ENCODE measurements around the gene PTPN23.

Gene PTPN23

DNA sequence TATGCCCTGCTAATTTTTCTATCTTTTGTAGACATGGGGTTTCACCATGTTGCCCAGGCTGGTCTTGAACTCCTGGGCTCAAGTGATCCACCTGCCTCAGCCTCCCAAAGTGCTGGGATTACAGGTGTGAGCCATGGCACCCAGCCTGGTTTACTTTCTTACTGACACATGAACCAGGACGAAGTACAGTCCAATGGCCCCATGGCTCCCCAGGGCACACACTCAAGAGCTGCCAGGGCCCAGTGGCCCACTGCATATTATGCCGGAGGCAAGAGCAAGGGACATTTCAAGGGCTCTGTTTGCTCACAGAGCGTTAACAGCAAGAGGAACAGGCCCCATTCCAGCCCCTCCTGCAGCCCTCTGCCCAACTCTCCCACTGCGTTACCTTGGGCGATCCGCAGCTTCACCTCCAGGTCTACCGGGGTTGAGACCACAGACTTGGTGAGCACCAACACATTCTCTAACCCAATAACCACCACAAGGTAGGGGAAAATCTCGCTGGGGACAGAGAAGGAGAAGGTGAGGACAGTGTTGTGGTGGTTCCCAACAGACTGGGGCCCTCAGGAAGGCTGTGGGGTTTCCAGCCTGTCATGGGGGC is 42.8 kb downstream of the PTPN23 start:
- no peak overlapping the region for H3K4me3 ChIP-seq (replicated peaks in 1 of 2; ENCODE audit: low read depth in 2 of 2, low read length in 2 of 2)
- TF ChIP-seq, protein P1, sequence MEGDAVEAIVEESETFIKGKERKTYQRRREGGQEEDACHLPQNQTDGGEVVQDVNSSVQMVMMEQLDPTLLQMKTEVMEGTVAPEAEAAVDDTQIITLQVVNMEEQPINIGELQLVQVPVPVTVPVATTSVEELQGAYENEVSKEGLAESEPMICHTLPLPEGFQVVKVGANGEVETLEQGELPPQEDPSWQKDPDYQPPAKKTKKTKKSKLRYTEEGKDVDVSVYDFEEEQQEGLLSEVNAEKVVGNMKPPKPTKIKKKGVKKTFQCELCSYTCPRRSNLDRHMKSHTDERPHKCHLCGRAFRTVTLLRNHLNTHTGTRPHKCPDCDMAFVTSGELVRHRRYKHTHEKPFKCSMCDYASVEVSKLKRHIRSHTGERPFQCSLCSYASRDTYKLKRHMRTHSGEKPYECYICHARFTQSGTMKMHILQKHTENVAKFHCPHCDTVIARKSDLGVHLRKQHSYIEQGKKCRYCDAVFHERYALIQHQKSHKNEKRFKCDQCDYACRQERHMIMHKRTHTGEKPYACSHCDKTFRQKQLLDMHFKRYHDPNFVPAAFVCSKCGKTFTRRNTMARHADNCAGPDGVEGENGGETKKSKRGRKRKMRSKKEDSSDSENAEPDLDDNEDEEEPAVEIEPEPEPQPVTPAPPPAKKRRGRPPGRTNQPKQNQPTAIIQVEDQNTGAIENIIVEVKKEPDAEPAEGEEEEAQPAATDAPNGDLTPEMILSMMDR (IDR thresholded peaks at IDR 0.05; ENCODE audit: low read depth, low read length), result no peak
- no peak for DNase-seq (ENCODE audit: low read depth in 2 of 2)

- H3K4me3 ChIP-seq (replicated peaks in 1 of 2; ENCODE audit: low read depth in 2 of 2, low read length in 2 of 2), result no peak overlapping the region
- TF ChIP-seq, protein P1 (IDR thresholded peaks at IDR 0.05; ENCODE audit: low read depth, low read length), result no peak
- DNase-seq (ENCODE audit: low read depth in 2 of 2), result no peak
Observed at GRCh38 chr3:47424434-47425382, 43.9 kb downstream of the PTPN23 start.

GRCh38 chr3:47425383-47425778 is 44.6 kb downstream of the PTPN23 start:
- no peak overlapping the region for H3K4me3 ChIP-seq (replicated peaks in 1 of 2; ENCODE audit: low read depth in 2 of 2, low read length in 2 of 2)
- no peak for DNase-seq (ENCODE audit: low read depth in 2 of 2)
- TF ChIP-seq, protein P1 (IDR thresholded peaks at IDR 0.05; ENCODE audit: low read depth, low read length), result no peak

GRCh38 chr3:47425959-47426358 is 45.1 kb downstream of the PTPN23 start:
- TF ChIP-seq, protein P1 (IDR thresholded peaks at IDR 0.05; ENCODE audit: low read depth, low read length), result no peak
- no peak for DNase-seq (ENCODE audit: low read depth in 2 of 2)
- H3K4me3 ChIP-seq (replicated peaks in 1 of 2; ENCODE audit: low read depth in 2 of 2, low read length in 2 of 2), result no peak overlapping the region

DNA sequence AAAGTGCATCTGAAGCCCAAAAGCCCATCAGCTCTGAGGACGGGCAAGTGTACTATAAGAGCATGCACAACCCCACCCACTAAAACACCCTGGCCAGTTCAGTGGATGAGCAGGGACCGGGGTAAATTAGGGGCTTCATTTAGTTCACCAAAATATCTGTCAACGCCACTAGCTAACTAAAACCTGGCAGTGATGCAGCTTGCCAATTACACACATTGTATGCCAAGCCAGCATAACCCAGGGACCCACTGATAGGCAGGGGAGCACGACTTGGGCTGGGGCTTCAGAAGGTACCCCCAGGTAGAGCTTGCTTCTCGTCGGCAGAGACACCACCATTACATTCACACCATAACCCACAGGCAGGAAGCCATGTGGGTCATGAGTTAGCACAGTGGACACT is 47.0 kb downstream of the PTPN23 start:
- DNase-seq (ENCODE audit: low read depth in 2 of 2), result no peak
- no peak overlapping the region for H3K4me3 ChIP-seq (replicated peaks in 1 of 2; ENCODE audit: low read depth in 2 of 2, low read length in 2 of 2)
- TF ChIP-seq, protein P1 (IDR thresholded peaks at IDR 0.05; ENCODE audit: low read depth, low read length), result no peak

- TF ChIP-seq, protein P1 (IDR thresholded peaks at IDR 0.05; ENCODE audit: low read depth, low read length), result no peak
- no peak for DNase-seq (ENCODE audit: low read depth in 2 of 2)
- H3K4me3 ChIP-seq (replicated peaks in 1 of 2; ENCODE audit: low read depth in 2 of 2, low read length in 2 of 2), result no peak overlapping the region
Observed at GRCh38 chr3:47428662-47429061, 47.8 kb downstream of the PTPN23 start.
